Epithelial cell of esophagus (primary cell): ENCODE measurements around the gene TCEANC2.

Source experiments
- DNase-seq: peaks from one replicate; pipeline ENCODE4 v3.0.0; 2010; ENCODE audit warnings: low read depth
- H3K4me3 ChIP-seq: 2 replicates; pipeline ENCODE4 v1.5.1; 2011; ENCODE audit warnings: mild to moderate bottlenecking, low read length, control low read depth
- TF ChIP-seq, protein P1 (sequence below): IDR thresholded peaks from 2 replicates; pipeline ENCODE4 v1.5.1; 2011; ENCODE audit warnings: low read depth, mild to moderate bottlenecking, low read length, control low read depth, inconsistent platforms; ENCODE audit not compliant: insufficient read depth; ENCODE audit errors: missing control alignments

Gene TCEANC2

DNA sequence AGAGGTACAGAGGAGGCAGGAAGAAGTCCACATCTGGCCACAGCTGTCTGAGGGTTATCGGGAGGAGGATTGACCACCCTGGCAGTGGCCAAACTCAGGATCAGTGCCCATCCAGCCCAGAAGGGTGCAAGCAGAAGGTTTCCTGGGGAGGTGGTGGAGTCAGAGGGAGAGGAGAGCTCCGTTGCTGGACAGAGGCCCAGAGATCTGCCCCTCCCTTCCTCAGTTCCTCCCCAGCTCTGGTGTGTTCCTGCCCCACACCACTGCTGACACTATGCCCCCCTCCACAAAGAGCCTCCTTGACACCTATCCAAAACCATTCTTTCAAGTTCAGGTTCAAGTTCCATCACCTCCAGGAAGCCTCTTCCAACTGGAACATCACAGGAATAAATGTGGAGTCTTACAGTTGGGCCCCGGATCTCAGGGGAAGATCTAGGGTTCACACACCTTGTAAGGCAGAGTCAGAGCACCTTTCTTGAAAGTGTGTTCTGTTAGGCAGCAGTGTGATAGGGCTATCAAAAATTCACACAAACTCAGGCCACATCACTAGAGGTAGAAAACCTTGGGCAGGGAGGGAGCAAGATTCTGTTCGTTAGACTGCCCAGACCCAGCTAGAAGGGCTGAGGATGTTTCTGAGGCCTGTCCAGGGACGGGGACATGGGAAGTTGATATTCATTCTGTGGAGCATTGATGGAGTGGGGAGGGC is 42.8 kb upstream of the TCEANC2 start:
- no peak for DNase-seq
- TF ChIP-seq, protein P1, sequence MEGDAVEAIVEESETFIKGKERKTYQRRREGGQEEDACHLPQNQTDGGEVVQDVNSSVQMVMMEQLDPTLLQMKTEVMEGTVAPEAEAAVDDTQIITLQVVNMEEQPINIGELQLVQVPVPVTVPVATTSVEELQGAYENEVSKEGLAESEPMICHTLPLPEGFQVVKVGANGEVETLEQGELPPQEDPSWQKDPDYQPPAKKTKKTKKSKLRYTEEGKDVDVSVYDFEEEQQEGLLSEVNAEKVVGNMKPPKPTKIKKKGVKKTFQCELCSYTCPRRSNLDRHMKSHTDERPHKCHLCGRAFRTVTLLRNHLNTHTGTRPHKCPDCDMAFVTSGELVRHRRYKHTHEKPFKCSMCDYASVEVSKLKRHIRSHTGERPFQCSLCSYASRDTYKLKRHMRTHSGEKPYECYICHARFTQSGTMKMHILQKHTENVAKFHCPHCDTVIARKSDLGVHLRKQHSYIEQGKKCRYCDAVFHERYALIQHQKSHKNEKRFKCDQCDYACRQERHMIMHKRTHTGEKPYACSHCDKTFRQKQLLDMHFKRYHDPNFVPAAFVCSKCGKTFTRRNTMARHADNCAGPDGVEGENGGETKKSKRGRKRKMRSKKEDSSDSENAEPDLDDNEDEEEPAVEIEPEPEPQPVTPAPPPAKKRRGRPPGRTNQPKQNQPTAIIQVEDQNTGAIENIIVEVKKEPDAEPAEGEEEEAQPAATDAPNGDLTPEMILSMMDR, result no peak
- no peak overlapping the region for H3K4me3 ChIP-seq

DNA sequence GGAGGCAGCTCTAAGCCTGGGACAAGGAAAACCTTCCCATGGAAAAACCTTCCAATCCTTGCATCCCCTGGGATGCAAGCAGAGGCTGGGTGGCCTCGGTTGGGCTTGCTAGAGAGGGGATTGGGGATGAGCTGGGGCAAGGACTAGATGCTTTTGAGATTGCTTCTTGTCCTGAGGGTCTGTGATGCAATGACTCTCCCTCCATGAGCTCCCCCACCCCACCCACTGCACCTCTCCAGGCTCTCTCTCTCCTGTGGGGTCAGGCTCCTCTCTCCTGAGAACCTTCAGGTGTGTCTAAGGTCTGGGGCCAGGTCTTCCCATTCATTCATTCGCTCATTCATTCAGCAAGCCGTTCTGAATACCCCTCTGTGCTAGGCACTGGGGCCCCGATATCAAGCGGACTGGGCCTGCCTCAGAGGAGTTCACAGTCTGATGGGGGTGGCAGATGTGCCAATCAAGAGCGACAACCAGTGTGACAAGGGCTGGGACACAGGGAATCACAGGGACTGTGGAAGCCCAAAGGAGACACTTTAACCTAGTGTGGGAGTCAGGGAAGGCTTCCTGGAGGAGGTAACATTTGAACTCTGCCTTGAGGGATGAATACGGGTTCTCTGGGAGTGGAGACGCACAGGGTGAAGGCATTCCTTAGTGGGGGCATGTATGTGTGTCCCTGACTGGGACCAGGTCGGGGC is 41.9 kb upstream of the TCEANC2 start:
- TF ChIP-seq, protein P1, result no peak
- no peak overlapping the region for H3K4me3 ChIP-seq
- no peak for DNase-seq

DNA sequence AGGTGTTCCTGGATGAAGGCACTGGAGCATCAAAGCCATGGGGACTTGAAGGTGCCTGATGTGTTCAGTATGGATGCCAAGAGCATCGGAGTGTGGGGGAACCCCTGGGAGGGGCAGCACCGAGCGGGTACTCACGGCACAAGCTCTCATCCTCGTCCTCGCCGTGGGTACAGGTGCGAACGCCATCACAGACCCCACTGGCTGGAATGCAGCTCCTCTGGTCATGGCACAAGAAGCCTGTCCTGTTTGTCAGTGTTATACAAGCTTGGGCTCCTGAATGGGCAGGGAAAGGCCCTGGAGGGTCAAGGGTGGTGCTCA is 41.4 kb upstream of the TCEANC2 start:
- TF ChIP-seq, protein P1, result no peak
- no peak overlapping the region for H3K4me3 ChIP-seq
- DNase-seq, result no peak

DNA sequence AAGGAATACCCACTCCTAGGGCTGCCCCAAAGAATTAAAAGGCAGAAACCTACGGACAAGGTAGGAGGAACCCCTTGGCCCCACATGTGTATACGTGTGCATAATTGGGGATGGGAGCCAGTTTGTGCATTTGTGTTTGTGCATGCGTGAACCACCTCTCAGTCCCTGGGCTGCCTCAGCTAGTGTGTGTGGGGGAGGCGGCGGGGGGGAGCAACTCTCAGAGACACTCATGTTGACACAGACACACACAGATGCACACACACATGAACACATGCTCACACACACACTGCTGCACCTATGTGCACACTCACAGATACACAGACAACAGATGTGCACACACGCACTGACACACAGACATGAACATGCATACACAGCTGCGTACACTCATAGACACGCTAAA is 40.5 kb upstream of the TCEANC2 start:
- DNase-seq, result no peak
- H3K4me3 ChIP-seq, result no peak overlapping the region
- TF ChIP-seq, protein P1, result no peak

DNA sequence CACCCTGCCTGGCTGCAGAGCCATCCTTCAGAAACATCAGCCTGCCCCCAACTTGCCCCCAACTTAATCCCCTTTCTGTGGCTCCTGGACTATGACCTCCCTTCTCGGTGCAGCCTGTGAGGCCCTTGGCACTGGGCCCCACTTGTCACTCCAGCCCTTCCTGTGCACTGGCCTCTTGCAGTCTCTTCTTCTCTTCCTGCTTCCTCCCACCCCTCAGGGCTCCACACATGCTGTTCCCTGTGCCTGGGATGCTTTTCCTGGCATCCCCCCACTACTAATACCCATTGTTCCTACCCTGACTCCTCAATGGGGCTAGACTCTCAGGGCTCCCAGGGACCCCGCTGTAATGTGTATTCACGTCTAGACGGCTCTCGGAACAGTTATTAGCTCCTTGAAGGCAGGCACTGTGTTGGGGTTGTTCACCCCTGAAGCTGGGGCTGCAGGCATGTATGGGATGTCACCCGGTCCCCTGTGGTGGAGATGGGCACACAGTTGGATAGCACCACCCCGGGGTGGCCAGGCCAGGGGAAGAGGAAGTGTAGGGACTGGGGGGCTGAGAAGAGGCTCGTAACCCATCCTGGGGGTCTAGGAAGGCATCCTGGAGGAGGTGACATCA is 39.9 kb upstream of the TCEANC2 start:
- H3K4me3 ChIP-seq, result no peak overlapping the region
- TF ChIP-seq, protein P1, result no peak
- no peak for DNase-seq

DNA sequence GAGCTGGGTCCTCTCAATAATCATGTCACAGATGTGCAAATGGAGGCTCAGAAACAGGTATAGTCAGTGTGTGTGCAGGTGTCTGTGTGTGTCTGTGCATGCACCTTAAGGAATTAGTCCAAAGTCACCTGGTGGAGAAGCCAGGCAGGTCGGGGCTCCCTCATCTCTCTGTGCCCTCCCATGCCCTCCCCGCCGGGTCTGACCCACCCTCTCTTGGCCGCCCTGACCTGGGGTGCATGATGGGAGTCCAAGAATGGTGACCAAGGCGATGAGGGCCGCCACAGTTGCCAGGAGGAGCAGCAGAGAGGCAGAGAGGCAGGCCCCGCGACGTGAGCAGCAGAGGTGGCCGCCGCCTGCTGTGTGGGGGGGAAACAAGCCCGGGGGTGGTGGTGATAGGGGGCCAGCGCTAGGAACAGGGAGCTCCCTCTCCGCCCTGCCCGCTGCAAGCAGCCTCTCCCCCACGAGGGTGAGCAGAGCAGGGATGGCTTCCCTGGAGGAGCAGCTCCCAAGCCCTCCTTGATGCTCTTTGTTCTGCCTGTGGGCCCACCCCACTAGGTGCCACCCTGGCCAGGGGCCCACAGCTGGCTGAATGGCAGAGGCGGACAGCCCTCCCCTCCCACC is 39.3 kb upstream of the TCEANC2 start:
- no peak overlapping the region for H3K4me3 ChIP-seq
- no peak for DNase-seq
- TF ChIP-seq, protein P1, result no peak
